Activated effector memory CD4-positive, alpha-beta T cell treated with anti-CD3 and anti-CD28 coated beads, Interleukin-2, amount 50 U/mL, for 16 hours (primary cell): ENCODE results near the gene TUBB4A.

Experiments
- DNase-seq: peaks from one replicate; pipeline ENCODE4 v3.0.0-alpha.2; 2020

Gene TUBB4A

GRCh38 chr19:6491802-6492592 lies 10.1 kb downstream of the TUBB4A start:
- no peak for DNase-seq

GRCh38 chr19:6490134-6490533 lies 12.0 kb downstream of the TUBB4A start:
- DNase-seq = no peak

- no peak for DNase-seq
Observed at GRCh38 chr19:6489278-6490061, 12.6 kb downstream of the TUBB4A start.

GRCh38 chr19:6484831-6485230 lies 17.3 kb downstream of the TUBB4A start:
- no peak for DNase-seq

DNA sequence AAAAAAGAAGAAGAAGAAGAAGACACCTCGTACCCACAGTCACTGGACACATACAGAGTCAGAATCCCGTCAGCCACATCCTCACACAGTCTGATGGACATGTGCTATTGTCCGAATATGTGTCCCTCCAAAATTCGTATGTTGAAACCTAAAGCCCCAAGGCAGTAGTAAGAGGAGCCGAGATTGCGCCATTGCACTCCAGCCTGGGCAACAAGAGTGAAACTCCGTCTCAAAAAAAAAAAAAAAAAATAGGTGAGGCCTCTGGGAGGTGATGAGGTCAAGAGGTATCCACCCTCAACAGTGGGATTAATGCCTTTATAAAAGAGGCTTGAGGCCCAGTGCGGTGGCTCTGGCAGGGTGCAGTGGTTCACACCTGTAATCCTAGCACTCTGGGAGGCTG lies 17.9 kb downstream of the TUBB4A start:
- no peak for DNase-seq

DNA sequence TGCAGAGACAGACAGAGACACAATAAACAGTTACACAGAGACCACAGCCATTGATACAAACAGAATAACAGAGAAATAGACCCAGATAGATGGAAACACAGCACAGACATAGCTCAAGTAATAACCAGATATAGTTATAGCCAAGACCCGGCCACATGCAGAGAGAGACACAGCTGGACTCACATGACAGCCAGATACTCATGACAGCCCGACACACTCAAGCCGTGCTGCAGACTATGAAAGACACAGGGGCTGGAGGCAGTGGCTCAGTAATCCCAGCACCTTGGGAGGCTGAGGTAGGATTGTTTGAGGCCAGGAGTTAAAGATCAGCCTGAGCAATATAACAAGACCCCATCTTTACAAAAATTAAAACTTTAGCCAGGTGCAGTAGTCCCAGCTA lies 18.9 kb downstream of the TUBB4A start:
- no peak for DNase-seq

GRCh38 chr19:6482343-6482686 lies 19.8 kb downstream of the TUBB4A start:
- no peak for DNase-seq

GRCh38 chr19:6481541-6482342 lies 20.4 kb downstream of the TUBB4A start, which contains the start of gene DENND1C:
Gene DENND1C (minus strand): TSS chr19:6481787. CDS start chr19:6481695, 92 bp downstream.
- DNase-seq = peak; percentile 87

- no peak for DNase-seq
Observed at GRCh38 chr19:6480848-6481415, 21.2 kb downstream of the TUBB4A start.

GRCh38 chr19:6479836-6480398 lies 22.2 kb downstream of the TUBB4A start:
- DNase-seq = no peak

GRCh38 chr19:6478815-6479214 lies 23.3 kb downstream of the TUBB4A start:
- no peak for DNase-seq

GRCh38 chr19:6476896-6477431 lies 25.1 kb downstream of the TUBB4A start:
- DNase-seq = no peak

DNA sequence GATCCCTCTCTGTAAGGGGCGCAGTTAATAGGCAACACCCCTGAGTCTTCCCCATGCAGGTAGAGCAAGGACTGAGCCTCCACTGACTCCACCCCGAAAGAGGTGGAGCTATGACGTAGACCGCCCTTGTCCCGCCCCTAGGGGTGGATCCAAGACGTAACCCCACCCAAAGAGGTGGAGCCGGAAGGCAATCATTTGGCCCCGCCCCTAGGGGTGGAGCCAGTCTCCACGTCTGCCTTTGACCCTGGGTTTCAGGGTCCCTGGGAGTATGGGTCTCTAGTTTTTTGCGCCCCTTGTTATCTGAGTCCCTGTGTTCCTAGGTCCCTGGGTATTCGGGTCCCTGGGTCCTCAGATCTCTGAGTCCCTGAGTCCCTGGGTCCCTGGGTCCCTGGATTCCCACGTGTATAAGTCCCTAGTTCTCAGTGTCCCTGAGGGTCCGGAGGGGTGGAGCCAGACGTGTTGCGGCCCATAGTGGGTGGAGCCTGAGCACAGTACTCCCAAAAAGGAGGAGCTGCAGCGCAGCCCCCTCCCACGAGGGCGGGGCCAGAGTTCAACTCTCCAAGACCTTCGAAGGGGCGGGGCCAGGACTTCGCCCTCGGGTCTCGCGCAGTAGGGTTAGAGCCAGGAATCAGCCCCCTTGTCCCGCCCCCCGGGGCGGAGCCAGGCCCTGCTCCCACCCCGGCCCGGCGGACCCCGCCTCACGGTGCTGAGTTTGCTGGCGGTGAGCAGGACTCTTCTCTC lies 25.8 kb downstream of the TUBB4A start:
- peak; percentile 87 for DNase-seq

- no peak for DNase-seq
Observed at GRCh38 chr19:6475321-6476108, 26.6 kb downstream of the TUBB4A start.

- DNase-seq = no peak
Observed at GRCh38 chr19:6473647-6474046, 28.5 kb downstream of the TUBB4A start.

GRCh38 chr19:6472713-6473112 lies 29.4 kb downstream of the TUBB4A start:
- DNase-seq = no peak

DNA sequence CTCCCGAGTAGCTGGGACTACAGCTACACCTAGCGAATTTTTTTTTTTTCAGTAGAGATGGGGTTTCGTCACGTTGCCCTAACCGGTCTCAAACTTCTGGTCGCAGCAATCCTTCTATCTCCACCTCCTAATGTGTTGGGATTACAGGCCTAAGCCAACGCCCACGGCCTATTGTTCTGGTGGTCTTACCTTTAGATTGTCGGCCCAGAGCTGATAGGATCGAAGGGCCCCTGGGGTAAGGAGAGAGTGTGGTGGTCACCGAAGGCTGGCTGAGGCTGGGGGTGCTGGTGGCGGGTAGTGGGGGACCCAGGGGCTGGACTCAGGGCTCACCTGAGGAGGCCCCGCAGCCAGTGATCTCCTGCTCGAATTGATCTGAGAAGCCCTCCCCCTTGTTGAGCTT lies 31.0 kb downstream of the TUBB4A start:
- DNase-seq = no peak

- DNase-seq = no peak
Observed at GRCh38 chr19:6470173-6470572, 31.9 kb downstream of the TUBB4A start.

- no peak for DNase-seq
Observed at GRCh38 chr19:6467384-6467783, 34.7 kb downstream of the TUBB4A start.

DNA sequence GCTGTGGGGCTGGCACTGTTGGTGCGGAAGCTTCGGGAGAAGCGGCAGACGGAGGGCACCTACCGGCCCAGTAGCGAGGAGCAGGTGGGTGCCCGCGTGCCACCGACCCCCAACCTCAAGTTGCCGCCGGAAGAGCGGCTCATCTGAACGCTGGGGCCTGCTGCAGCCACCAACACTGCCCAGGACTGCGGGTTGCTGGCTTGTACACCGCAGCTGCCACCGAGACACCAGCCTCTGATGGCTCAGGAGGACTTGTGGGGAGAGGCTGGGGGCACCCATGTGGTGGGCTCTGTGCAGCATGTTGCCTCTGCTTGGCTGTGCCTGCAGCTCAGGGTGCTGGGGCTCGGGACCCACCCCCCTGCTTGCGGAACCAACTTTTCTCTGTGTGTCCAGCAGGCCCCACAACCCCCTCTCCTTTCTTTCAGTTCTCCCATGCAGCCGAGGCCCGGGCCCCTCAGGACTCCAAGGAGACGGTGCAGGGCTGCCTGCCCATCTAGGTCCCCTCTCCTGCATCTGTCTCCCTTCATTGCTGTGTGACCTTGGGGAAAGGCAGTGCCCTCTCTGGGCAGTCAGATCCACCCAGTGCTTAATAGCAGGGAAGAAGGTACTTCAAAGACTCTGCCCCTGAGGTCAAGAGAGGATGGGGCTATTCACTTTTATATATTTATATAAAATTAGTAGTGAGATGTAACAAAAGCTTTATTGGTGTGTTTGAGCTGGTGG lies 35.4 kb downstream of the TUBB4A start:
- no peak for DNase-seq
